PC-9 (cell line): ENCODE measurements around the gene BCL2L15.

Source experiments
- EZH2 ChIP-seq: fragments of 200-600 bp; sonication (generic); IDR thresholded peaks from 2 replicates; pipeline ENCODE4 v1.8.0; 2017; ENCODE audit warnings: antibody characterized with exemption, low read depth
- TF ChIP-seq, protein P1 (sequence below): fragments of 200-600 bp; sonication (generic); conservative IDR thresholded peaks from 2 replicates; pipeline ENCODE4 v1.6.1; 2017; ENCODE audit warnings: mixed run types, antibody characterized with exemption, mild to moderate bottlenecking, moderate library complexity

DNA sequence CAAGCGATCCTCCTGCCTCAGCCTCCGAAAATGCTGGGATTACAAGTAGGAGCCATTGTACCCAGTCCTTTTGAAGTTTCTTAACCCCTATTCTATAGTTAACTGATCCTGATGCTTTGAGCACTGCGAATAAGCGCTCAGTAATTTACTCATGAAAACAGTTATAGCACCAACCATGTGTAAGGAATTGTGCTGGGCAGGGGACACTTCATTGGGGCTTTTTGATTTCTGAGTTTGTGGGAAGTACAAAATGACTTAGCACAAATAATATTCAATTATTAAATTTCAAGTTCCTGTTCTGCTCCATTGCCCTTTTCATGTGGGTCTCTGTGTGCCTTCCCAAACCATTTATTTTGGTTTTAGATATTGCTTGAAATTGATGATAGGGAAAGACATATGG lies 35.6 kb upstream of the BCL2L15 start:
- TF ChIP-seq, protein P1, sequence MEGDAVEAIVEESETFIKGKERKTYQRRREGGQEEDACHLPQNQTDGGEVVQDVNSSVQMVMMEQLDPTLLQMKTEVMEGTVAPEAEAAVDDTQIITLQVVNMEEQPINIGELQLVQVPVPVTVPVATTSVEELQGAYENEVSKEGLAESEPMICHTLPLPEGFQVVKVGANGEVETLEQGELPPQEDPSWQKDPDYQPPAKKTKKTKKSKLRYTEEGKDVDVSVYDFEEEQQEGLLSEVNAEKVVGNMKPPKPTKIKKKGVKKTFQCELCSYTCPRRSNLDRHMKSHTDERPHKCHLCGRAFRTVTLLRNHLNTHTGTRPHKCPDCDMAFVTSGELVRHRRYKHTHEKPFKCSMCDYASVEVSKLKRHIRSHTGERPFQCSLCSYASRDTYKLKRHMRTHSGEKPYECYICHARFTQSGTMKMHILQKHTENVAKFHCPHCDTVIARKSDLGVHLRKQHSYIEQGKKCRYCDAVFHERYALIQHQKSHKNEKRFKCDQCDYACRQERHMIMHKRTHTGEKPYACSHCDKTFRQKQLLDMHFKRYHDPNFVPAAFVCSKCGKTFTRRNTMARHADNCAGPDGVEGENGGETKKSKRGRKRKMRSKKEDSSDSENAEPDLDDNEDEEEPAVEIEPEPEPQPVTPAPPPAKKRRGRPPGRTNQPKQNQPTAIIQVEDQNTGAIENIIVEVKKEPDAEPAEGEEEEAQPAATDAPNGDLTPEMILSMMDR, result no peak
- TF ChIP-seq EZH2, result no peak
